MM.1S (cell line): ENCODE results near the gene F2RL3.

Experiments used
- DNase-seq: peaks from one replicate; pipeline ENCODE4 v3.0.0-alpha.2; 2015
- H2AFZ ChIP-seq: fragments of 300-600 bp; sonication (generic); 2 replicates; pipeline ENCODE4 v1.6.0; 2016; ENCODE audit warnings: antibody characterized with exemption, low read length
- H3F3A ChIP-seq: fragments of 300-600 bp; sonication (generic); 2 replicates; pipeline ENCODE4 v1.6.1; 2016; ENCODE audit warnings: mild to moderate bottlenecking, antibody characterized with exemption, low read length, moderate library complexity, mixed read lengths; ENCODE audit not compliant: insufficient read depth
- H3K27ac ChIP-seq: fragments of 300-600 bp; sonication (generic); 2 replicates; pipeline ENCODE4 v1.5.1; 2016; ENCODE audit warnings: mild to moderate bottlenecking, low read length
- H3K27me3 ChIP-seq: fragments of 300-600 bp; sonication (generic); replicated peaks from 2 replicates; pipeline ENCODE4 v1.6.0; 2016; ENCODE audit warnings: low read length; ENCODE audit not compliant: insufficient read depth
- H3K36me3 ChIP-seq: fragments of 300-600 bp; sonication (generic); replicated peaks from 2 replicates; pipeline ENCODE4 v1.6.1; 2016; ENCODE audit warnings: mild to moderate bottlenecking, low read length, mixed read lengths; ENCODE audit not compliant: insufficient read depth
- H3K4me1 ChIP-seq: fragments of 300-600 bp; sonication (generic); 2 replicates; pipeline ENCODE4 v1.6.1; 2016; ENCODE audit warnings: low read length, mixed read lengths
- H3K4me2 ChIP-seq: fragments of 300-600 bp; sonication (generic); 2 replicates; pipeline ENCODE4 v1.6.0; 2016; ENCODE audit warnings: low read depth, low read length
- H3K4me3 ChIP-seq: fragments of 300-600 bp; sonication (generic); 2 replicates; pipeline ENCODE4 v1.5.1; 2016; ENCODE audit warnings: low read length, mixed read lengths
- H3K79me2 ChIP-seq: fragments of 300-600 bp; sonication (generic); 2 replicates; pipeline ENCODE4 v1.6.1; 2016; ENCODE audit warnings: mixed run types, low read length, mixed read lengths
- H3K9ac ChIP-seq: fragments of 300-600 bp; sonication (generic); 2 replicates; pipeline ENCODE4 v1.6.1; 2016; ENCODE audit warnings: low read length, mixed read lengths
- H3K9me2 ChIP-seq: fragments of 300-600 bp; sonication (generic); replicated peaks from 2 replicates; pipeline ENCODE4 v1.6.1; 2016; ENCODE audit warnings: mild to moderate bottlenecking, low read length, mixed read lengths; ENCODE audit not compliant: insufficient read depth
- H3K9me3 ChIP-seq: fragments of 300-600 bp; sonication (generic); replicated peaks from 2 replicates; pipeline ENCODE4 v1.6.1; 2016; ENCODE audit warnings: mild to moderate bottlenecking, low read length, mixed read lengths; ENCODE audit not compliant: insufficient read depth
- H4K20me1 ChIP-seq: fragments of 300-600 bp; sonication (generic); 2 replicates; pipeline ENCODE4 v1.6.1; 2016; ENCODE audit warnings: mild to moderate bottlenecking, low read length, moderate library complexity, mixed read lengths; ENCODE audit not compliant: insufficient read depth
- CTCF ChIP-seq: fragments of 300-600 bp; sonication (generic); IDR thresholded peaks from 2 replicates; pipeline ENCODE4 v1.5.1; 2016; ENCODE audit warnings: antibody characterized with exemption, low read length, mixed read lengths
- EZH2 ChIP-seq: fragments of 300-600 bp; sonication (generic); optimal IDR thresholded peaks from 2 replicates; pipeline ENCODE3; 2017; ENCODE audit warnings: low read depth, mild to moderate bottlenecking, antibody characterized with exemption, low read length, mixed read lengths
- EZH2phosphoT487 ChIP-seq: fragments of 300-600 bp; sonication (generic); IDR thresholded peaks from 2 replicates; pipeline ENCODE4 v1.6.1; 2018; ENCODE audit warnings: antibody characterized with exemption, low read length

The F2RL3 gene

DNA sequence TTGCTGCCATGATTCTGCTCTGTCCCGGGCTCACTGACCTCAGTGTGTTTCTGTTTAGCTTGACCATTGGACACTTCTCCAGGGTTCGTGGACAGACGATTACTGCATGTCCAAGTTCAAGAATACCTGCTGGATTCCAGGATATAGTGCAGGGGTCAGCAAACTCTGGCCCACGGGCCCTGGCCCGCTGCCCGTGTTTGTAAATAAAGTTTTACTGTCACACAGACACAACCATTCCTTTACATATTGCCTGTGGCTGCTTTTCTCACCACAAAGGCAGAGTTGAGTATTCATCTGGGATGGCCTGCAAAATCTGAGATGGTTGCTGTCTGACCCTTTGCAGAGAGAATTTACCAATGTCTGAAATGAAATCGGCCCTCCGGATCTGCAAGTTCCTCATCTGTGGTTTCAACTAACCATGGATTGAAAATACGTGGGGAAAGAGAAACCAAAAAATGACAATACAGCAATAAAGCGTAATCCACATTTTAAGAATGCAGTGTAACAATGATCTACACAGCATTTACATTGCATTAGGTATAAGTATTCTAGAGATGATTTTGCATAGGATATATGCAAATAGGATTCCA, 25.9 kb upstream of the F2RL3 start:
- no peak overlapping the region for H3K4me3 ChIP-seq
- TF ChIP-seq EZH2phosphoT487 (no peak), EZH2 (no peak), CTCF (no peak)
- no peak overlapping the region for H2AFZ ChIP-seq
- H3K79me2 ChIP-seq = no peaks in the 10 kb centered on the region
- no peaks in the 10 kb centered on the region for H3K27me3 ChIP-seq
- H3K9me2 ChIP-seq = no peaks in the 10 kb centered on the region
- DNase-seq = no peak
- H3K4me2 ChIP-seq = no peak overlapping the region
- H3F3A ChIP-seq = no peaks in the 10 kb centered on the region; the same call in 1 of the 2 replicates
- no peaks in the 10 kb centered on the region for H3K4me1 ChIP-seq
- no peak overlapping the region for H3K9ac ChIP-seq
- H3K9me3 ChIP-seq = no peaks in the 10 kb centered on the region
- H3K36me3 ChIP-seq = no peaks in the 10 kb centered on the region
- H4K20me1 ChIP-seq = no peaks in the 10 kb centered on the region
- H3K27ac ChIP-seq = no peak overlapping the region

DNA sequence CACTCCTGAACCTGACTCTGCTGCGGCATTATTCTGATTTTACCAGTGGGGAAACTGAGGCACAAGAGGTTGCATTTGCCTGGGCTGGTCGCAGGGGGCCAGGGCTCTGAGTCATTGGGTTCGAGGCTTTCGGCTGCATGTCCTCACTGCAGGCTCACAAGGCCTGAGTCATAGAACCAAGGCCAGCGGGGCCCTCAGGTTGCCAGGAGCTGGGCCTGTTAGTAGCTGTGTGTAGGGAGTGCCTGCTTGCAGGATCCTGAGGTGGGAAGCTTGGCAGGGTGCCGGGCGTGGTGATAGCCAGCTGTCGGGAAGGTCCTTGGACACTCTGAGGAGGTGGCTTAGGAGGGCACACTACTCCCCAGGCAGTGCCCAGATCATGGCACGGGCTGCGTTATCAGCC, 21.6 kb upstream of the F2RL3 start:
- no peak overlapping the region for H3K4me2 ChIP-seq
- H3K36me3 ChIP-seq = no peaks in the 10 kb centered on the region
- no peaks in the 10 kb centered on the region for H3K4me1 ChIP-seq
- TF ChIP-seq EZH2 (no peak), EZH2phosphoT487 (no peak), CTCF (no peak)
- no peaks in the 10 kb centered on the region for H3K9me3 ChIP-seq
- no peaks in the 10 kb centered on the region for H3K79me2 ChIP-seq
- H2AFZ ChIP-seq = no peak overlapping the region
- no peak overlapping the region for H3K27ac ChIP-seq
- no peaks in the 10 kb centered on the region for H3K9me2 ChIP-seq
- no peak overlapping the region for H3K4me3 ChIP-seq
- H3K9ac ChIP-seq = no peak overlapping the region
- no peaks in the 10 kb centered on the region; the same call in 1 of the 2 replicates for H3F3A ChIP-seq
- H3K27me3 ChIP-seq = no peaks in the 10 kb centered on the region
- DNase-seq = no peak
- H4K20me1 ChIP-seq = no peaks in the 10 kb centered on the region

DNA sequence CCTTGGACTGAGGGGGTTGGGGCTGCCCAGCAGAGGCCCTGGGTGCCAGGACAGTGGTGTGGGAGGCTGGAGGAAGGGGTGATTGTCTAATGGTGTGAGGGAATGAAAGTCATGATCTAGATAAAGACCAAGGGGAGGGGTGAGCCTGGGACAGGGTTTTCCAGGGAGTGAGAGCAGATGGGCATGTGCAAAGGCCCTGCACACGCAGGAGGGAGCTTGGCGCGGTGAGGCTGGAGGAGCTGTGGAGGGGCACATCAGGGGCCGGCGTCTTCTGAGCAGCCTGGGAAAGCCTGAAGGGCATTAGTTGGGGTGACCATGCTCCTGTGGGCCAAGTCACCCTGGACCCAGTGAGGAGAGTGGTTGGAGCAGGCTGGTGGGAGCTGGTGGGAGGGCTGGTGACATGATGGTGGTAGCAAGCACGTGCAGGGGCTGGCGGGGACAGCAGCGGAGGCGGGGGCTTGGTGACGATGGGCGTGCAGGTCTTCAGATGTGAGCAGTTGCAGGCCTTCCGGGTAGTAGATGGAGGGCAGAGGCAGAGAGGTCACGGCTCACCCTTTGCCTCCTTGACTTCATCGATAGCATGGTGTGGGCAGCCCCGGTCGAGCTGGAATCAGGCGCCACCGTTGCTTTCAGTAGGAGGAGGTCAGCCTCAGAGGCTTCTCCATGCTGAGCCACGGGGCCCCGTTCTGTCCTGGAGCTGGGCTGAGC, 20.2 kb upstream of the F2RL3 start:
- Histone ChIP-seq H2AFZ (no peak overlapping the region), H3K9ac (no peak overlapping the region), H3K36me3 (no peaks in the 10 kb centered on the region), H3K4me2 (no peak overlapping the region), H3K9me2 (no peaks in the 10 kb centered on the region), H3K4me1 (no peaks in the 10 kb centered on the region), H3K79me2 (no peaks in the 10 kb centered on the region), H4K20me1 (no peaks in the 10 kb centered on the region), H3K9me3 (no peaks in the 10 kb centered on the region), H3K27me3 (no peaks in the 10 kb centered on the region), H3K27ac (no peak overlapping the region), H3K4me3 (no peak overlapping the region), H3F3A (no peaks in the 10 kb centered on the region)
- no peak for TF ChIP-seq CTCF
- no peak for TF ChIP-seq EZH2phosphoT487
- no peak for TF ChIP-seq EZH2
- no peak for DNase-seq
